ENCODE measurements around the gene ADISSP. TPM values are rescaled to one million over a fixed set of nuclear protein-coding genes. Genes with fewer than 3 reads are reported as not detected.

ADISSP gene
- total and polyA plus RNA-seq, 2 of the 8 experiments (the other 6 are each of a cell fraction or from before 2014, with no cell fraction given): 111 to 141 TPM

DNA sequence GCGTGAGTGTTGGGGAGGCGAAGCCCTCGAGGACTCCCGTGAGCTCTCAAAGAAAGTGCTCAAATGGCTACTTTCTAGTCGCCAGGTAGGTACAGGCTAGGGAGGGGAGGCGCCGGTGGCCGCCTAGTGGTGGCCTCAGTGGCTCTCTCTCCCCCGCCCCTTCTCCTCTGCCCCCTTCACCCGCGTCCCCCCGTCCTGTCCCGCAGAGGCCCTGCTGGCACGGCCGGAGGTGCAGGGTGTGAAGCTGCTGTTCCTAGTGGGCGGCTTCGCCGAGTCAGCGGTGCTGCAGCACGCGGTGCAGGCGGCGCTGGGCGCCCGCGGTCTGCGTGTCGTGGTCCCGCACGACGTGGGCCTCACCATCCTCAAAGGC is 16.3 kb downstream of the ADISSP start:
- WGBS, 2 experiments (ENCODE audit: extremely low coverage in 1 of 2, insufficient coverage in 1 of 2, insufficient read length in 1 of 2, insufficient replicate concordance in 2 of 2, low coverage in 1 of 2, low lambda C conversion rate in 2 of 2, missing lambda C conversion rate in 1 of 2): 51% methylated on average over 27 of the region's 31 CpGs; no CpG with 5 or more reads in 1 of the 2 experiments

More for the DNA sequence above, 16.3 kb downstream of the ADISSP start:
- peak overlapping the region; percentile 66 for H2BK15ac ChIP-seq (ENCODE audit: low read length)
- no peak overlapping the region; the same call in 1 of the 2 replicates for H3K18ac ChIP-seq (ENCODE audit: extremely low read depth, low read length)
- H4K91ac ChIP-seq (replicated peaks; ENCODE audit: insufficient read length, low read length): no peak overlapping the region
- no peak overlapping the region for H3K4ac ChIP-seq (replicated peaks; ENCODE audit: insufficient read length, low read depth, low read length)
- FAIRE-seq (no peak), DNase-seq (ENCODE audit: low read depth in 1 of 2, low spot score in 2 of 2) (no peak)
- H2AFZ ChIP-seq (ENCODE audit: low read length): no peak overlapping the region
- H3K23ac ChIP-seq (ENCODE audit: insufficient read length): no peak overlapping the region
- H3K9ac ChIP-seq (replicated peaks in 1 of 4; ENCODE audit: extremely low read depth in 1 of 4, low read depth in 3 of 4, low read length in 3 of 4): no peak overlapping the region
- H2BK12ac ChIP-seq (ENCODE audit: low read depth, low read length): peak overlapping the region; percentile 33; the same call in 1 of the 2 replicates
- peak overlapping the region; percentile 8 to 50 (median 33); a peak in 6 of 8 replicates for H3K4me3 ChIP-seq (ENCODE audit: extremely low read depth in 1 of 4, insufficient read depth in 2 of 4, low read depth in 3 of 4, low read length in 4 of 4)
- H3K4me1 ChIP-seq (replicated peaks in 1 of 4; ENCODE audit: control insufficient read depth in 3 of 4, insufficient read depth in 4 of 4, low read length in 3 of 4): peaks cover 0 to 17% (median 4%) of the 10 kb centered on the region in 4 experiments; a peak in 5 of 7 replicates
- peak overlapping the region; percentile 51 to 89 for H3K4me2 ChIP-seq (ENCODE audit: insufficient read depth in 1 of 2, low read depth in 2 of 2, low read length in 2 of 2)
- no peaks in the 10 kb centered on the region for H3K79me2 ChIP-seq (ENCODE audit: control insufficient read depth in 1 of 2, insufficient read depth in 2 of 2, low read length in 2 of 2)
- H3K27ac ChIP-seq (ENCODE audit: low read depth, low read length): no peak overlapping the region
- TF ChIP-seq ZNF274 (IDR thresholded peaks at IDR 0.05; ENCODE audit: borderline replicate concordance, extremely low read depth, low read length) (no peak), CTCF (IDR thresholded peaks at IDR 0.05; ENCODE audit: control extremely low read depth in 1 of 3, insufficient read depth in 1 of 3, low read depth in 1 of 3, low read length in 3 of 3) (peak; percentile 19 to 45 (median 37); a peak in 3 of 4 replicates), CTBP2 (IDR thresholded peaks at IDR 0.05; ENCODE audit: borderline replicate concordance, insufficient read depth, insufficient read length, low read length) (peak; percentile 18)
- TF ChIP-seq, protein P1, sequence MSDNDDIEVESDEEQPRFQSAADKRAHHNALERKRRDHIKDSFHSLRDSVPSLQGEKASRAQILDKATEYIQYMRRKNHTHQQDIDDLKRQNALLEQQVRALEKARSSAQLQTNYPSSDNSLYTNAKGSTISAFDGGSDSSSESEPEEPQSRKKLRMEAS (IDR thresholded peaks at IDR 0.05): peak; percentile 32; the same call in 1 of the 2 replicates
- H2BK20ac ChIP-seq (ENCODE audit: low read length): no peak overlapping the region
- H2BK5ac ChIP-seq (ENCODE audit: low read depth, low read length): no peak overlapping the region
- peaks cover 4 to 22% (median 18%) of the 10 kb centered on the region in 4 experiments for H3K27me3 ChIP-seq (replicated peaks in 1 of 4; ENCODE audit: control insufficient read depth in 3 of 4, extremely low read depth in 1 of 4, insufficient read depth in 3 of 4, low read length in 3 of 4)
- H2AK5ac ChIP-seq (ENCODE audit: low read depth, low read length): no peak overlapping the region
- no peaks in the 10 kb centered on the region for H3K9me3 ChIP-seq (ENCODE audit: insufficient read depth in 2 of 2, low read depth in 1 of 2, low read length in 1 of 2)
- H3K23me2 ChIP-seq (ENCODE audit: low read depth, low read length): peaks cover 19% of the 10 kb centered on the region
- peaks cover 6 to 24% of the 10 kb centered on the region in 2 experiments for H4K20me1 ChIP-seq (replicated peaks in 1 of 2; ENCODE audit: control insufficient read depth in 1 of 2, insufficient read depth in 2 of 2, low read length in 2 of 2)
- H4K5ac ChIP-seq (ENCODE audit: insufficient read length, low read depth, low read length): no peak overlapping the region
- ChIA-PET CTCF (ENCODE audit: partially characterized antibody) (interaction anchor here (0.6 to 18.6 kb wide), 27 partner anchors 12 to 334 kb away, joined by 3 to 308 read pairs (median 6); partner anchors contain the start of genes ADAM33, ADISSP, AP5S1 and HSPA12B), POLR2A (ENCODE audit: partially characterized antibody) (interaction anchor here (0.9 to 3.7 kb wide), 17 partner anchors 9 to 74 kb away, joined by 3 to 17 read pairs (median 4); partner anchors contain the start of gene ADISSP)
- peak overlapping the region; percentile 81; the same call in 1 of the 2 replicates for H4K8ac ChIP-seq (ENCODE audit: extremely low read depth, insufficient read depth, low read length)
- no peak overlapping the region for H3K14ac ChIP-seq (ENCODE audit: insufficient read length)
- no peak overlapping the region for H2BK120ac ChIP-seq (replicated peaks; ENCODE audit: low read depth, low read length)
- H3K79me1 ChIP-seq (ENCODE audit: low read depth, low read length): no peaks in the 10 kb centered on the region; the same call in 1 of the 2 replicates
- no peak overlapping the region for H3K56ac ChIP-seq (replicated peaks; ENCODE audit: insufficient read length, low read depth, low read length)
- H3K36me3 ChIP-seq (ENCODE audit: control insufficient read depth in 2 of 4, insufficient read depth in 4 of 4, low read length in 3 of 4): no peaks in the 10 kb centered on the region; a peak in 2 of 8 replicates
